ENCODE measurements around the gene EPHB1.

The EPHB1 gene

GRCh38 chr3:135079095-135079494 is 284.0 kb downstream of the EPHB1 start:
- no peak overlapping the region for H3K4me3 ChIP-seq
- no peak overlapping the region for H3K9ac ChIP-seq
- no peak for TF ChIP-seq Cebpa-rat (IDR thresholded peaks at IDR 0.05)
- H3K27me3 ChIP-seq = no peaks in the 10 kb centered on the region
- peaks cover 8% of the 10 kb centered on the region for H3K4me1 ChIP-seq
- H3K36me3 ChIP-seq = no peaks in the 10 kb centered on the region
- H4K20me1 ChIP-seq = no peaks in the 10 kb centered on the region
- H3K27ac ChIP-seq = no peak overlapping the region
- H3K9me3 ChIP-seq = no peaks in the 10 kb centered on the region
- no peak overlapping the region for H3K4me2 ChIP-seq

GRCh38 chr3:135081451-135081850 is 286.4 kb downstream of the EPHB1 start:
- Histone ChIP-seq H3K27me3 (no peaks in the 10 kb centered on the region), H3K9me3 (no peaks in the 10 kb centered on the region), H3K36me3 (no peaks in the 10 kb centered on the region), H3K4me2 (peak overlapping the region; percentile 44), H3K9ac (no peak overlapping the region), H3K4me3 (no peak overlapping the region), H3K27ac (no peak overlapping the region), H3K4me1 (peaks cover 8% of the 10 kb centered on the region), H4K20me1 (no peaks in the 10 kb centered on the region)
- TF ChIP-seq Cebpa-rat (IDR thresholded peaks at IDR 0.05) = no peak

DNA sequence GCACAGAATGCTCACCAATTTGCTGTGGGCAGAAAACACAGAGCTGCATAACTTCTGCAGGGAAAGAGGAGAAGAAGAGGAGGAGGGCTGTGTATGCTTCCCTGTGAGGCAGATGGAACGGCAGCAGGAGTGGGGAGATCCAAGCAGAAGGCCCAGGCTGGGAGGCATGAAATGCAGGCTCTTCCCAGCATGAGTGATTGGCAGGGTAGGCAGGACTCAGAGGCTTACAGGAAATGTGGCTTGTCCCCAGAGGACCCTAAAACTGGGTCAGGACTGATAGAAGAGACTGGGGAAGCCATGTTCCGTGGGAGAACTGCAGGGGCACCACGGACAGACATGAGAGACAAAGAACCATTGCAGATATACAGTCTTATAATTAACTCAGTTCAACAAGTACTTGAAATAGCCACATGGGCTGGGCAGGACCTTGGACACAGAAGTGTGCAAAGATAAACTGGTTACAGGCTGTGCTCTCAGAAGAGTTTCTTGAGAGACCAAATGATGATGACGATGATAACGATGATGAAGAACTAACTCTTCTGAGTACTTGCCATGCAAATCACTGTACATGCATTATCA is 286.9 kb downstream of the EPHB1 start:
- Histone ChIP-seq H3K9me3 (no peaks in the 10 kb centered on the region), H3K9ac (no peak overlapping the region), H3K27me3 (no peaks in the 10 kb centered on the region), H3K36me3 (no peaks in the 10 kb centered on the region), H3K4me1 (peaks cover 8% of the 10 kb centered on the region), H3K27ac (no peak overlapping the region), H3K4me3 (no peak overlapping the region), H4K20me1 (no peaks in the 10 kb centered on the region), H3K4me2 (peak overlapping the region; percentile 44)
- no peak for TF ChIP-seq Cebpa-rat (IDR thresholded peaks at IDR 0.05)

- Histone ChIP-seq H4K20me1 (no peaks in the 10 kb centered on the region), H3K4me3 (no peak overlapping the region), H3K9ac (no peak overlapping the region), H3K27ac (no peak overlapping the region), H3K9me3 (no peaks in the 10 kb centered on the region), H3K27me3 (no peaks in the 10 kb centered on the region), H3K4me1 (peaks cover 8% of the 10 kb centered on the region), H3K4me2 (no peak overlapping the region), H3K36me3 (no peaks in the 10 kb centered on the region)
- TF ChIP-seq Cebpa-rat (IDR thresholded peaks at IDR 0.05) = no peak
These were observed 287.6 kb downstream of the EPHB1 start for GRCh38 chr3:135082706-135083105.

GRCh38 chr3:135083179-135083578 is 288.1 kb downstream of the EPHB1 start:
- Histone ChIP-seq H3K36me3 (no peaks in the 10 kb centered on the region), H3K27me3 (no peaks in the 10 kb centered on the region), H3K4me1 (peaks cover 8% of the 10 kb centered on the region), H3K4me2 (no peak overlapping the region), H3K9ac (no peak overlapping the region), H3K9me3 (no peaks in the 10 kb centered on the region), H4K20me1 (no peaks in the 10 kb centered on the region), H3K4me3 (no peak overlapping the region), H3K27ac (no peak overlapping the region)
- no peak for TF ChIP-seq Cebpa-rat (IDR thresholded peaks at IDR 0.05)

GRCh38 chr3:135083756-135084155 is 288.7 kb downstream of the EPHB1 start:
- Histone ChIP-seq H3K4me3 (no peak overlapping the region), H3K4me1 (peaks cover 8% of the 10 kb centered on the region), H3K9me3 (no peaks in the 10 kb centered on the region), H4K20me1 (no peaks in the 10 kb centered on the region), H3K27me3 (no peaks in the 10 kb centered on the region), H3K4me2 (no peak overlapping the region), H3K9ac (no peak overlapping the region), H3K27ac (no peak overlapping the region), H3K36me3 (no peaks in the 10 kb centered on the region)
- no peak for TF ChIP-seq Cebpa-rat (IDR thresholded peaks at IDR 0.05)

- Histone ChIP-seq H3K4me1 (peaks cover 8% of the 10 kb centered on the region), H3K27ac (no peak overlapping the region), H3K27me3 (no peaks in the 10 kb centered on the region), H3K9me3 (no peaks in the 10 kb centered on the region), H3K4me3 (no peak overlapping the region), H3K36me3 (no peaks in the 10 kb centered on the region), H4K20me1 (no peaks in the 10 kb centered on the region), H3K4me2 (no peak overlapping the region), H3K9ac (no peak overlapping the region)
- TF ChIP-seq Cebpa-rat (IDR thresholded peaks at IDR 0.05) = no peak
These were observed 289.3 kb downstream of the EPHB1 start for GRCh38 chr3:135084405-135084804.

GRCh38 chr3:135084976-135085375 is 289.9 kb downstream of the EPHB1 start:
- Histone ChIP-seq H3K4me3 (no peak overlapping the region), H3K9me3 (no peaks in the 10 kb centered on the region), H3K36me3 (no peaks in the 10 kb centered on the region), H3K27me3 (no peaks in the 10 kb centered on the region), H4K20me1 (no peaks in the 10 kb centered on the region), H3K4me1 (peaks cover 8% of the 10 kb centered on the region), H3K27ac (no peak overlapping the region), H3K9ac (no peak overlapping the region), H3K4me2 (no peak overlapping the region)
- TF ChIP-seq Cebpa-rat (IDR thresholded peaks at IDR 0.05) = no peak

DNA sequence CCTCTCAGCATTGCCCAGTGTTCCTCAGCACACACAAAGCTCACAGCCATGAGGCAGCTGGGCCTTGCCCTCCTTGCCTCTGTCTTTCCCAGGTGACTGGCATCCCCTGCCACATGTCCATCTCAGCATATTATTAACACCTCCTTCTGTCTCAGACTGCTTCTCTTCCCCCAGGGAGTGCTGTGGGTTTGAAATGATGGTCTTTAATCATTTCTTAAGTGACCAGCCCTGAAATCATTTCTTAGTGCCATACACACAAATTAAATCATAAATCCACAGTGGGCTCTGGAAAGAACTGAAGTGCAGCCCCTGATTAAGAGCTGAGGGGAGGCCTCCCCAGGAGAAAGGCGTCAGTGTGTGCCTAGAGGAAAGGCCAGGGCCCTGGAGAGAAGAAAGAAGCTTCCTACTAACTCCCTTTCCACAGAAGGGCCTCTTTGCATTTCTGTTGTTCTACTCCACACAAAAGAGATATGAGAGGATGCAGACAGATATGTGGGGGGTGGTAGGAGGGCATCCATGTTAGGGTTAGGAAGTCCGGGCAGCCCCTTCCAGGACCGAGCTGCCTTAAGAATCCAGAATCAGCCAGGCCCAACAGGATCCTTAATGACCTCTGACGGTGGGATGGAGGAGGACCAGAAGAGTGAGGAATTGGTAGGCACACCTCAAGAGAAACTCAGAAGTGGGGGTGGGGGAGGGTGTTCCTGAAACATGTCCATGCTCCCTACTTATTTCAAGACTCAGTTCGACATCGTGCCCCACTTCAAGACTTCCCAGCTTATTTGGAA is 290.8 kb downstream of the EPHB1 start:
- no peak overlapping the region for H3K4me3 ChIP-seq
- TF ChIP-seq Cebpa-rat (IDR thresholded peaks at IDR 0.05) = no peak
- peaks cover 8% of the 10 kb centered on the region for H3K4me1 ChIP-seq
- no peak overlapping the region for H3K9ac ChIP-seq
- no peaks in the 10 kb centered on the region for H4K20me1 ChIP-seq
- H3K36me3 ChIP-seq = no peaks in the 10 kb centered on the region
- no peaks in the 10 kb centered on the region for H3K27me3 ChIP-seq
- no peak overlapping the region for H3K4me2 ChIP-seq
- no peaks in the 10 kb centered on the region for H3K9me3 ChIP-seq
- no peak overlapping the region for H3K27ac ChIP-seq

DNA sequence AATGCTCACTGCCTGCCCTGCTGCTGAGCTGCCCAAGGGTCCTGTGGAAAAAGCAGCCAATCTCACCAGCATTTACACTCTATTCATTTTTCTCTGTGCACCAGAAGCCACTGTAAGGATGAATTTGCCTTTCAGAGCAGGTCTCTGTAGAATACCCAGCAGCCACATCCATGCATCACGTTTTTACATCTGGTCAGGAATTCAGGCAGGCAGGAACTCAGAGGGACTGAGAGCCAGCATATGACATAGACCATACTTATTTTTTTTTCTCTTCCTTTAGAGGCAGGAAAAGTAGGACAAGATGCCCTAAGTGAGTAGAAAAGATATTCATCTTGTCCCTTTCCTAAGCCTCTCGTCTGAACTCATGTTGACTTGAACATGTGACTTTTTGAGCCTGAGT is 292.7 kb downstream of the EPHB1 start:
- Histone ChIP-seq H3K4me3 (no peak overlapping the region), H3K9me3 (no peaks in the 10 kb centered on the region), H3K4me2 (no peak overlapping the region), H3K36me3 (no peaks in the 10 kb centered on the region), H4K20me1 (no peaks in the 10 kb centered on the region), H3K4me1 (no peaks in the 10 kb centered on the region), H3K27ac (no peak overlapping the region), H3K27me3 (no peaks in the 10 kb centered on the region), H3K9ac (no peak overlapping the region)
- no peak for TF ChIP-seq Cebpa-rat (IDR thresholded peaks at IDR 0.05)

Data from BLaER1 (cell line).